ENCODE measurements around the gene MME. TPM values are rescaled to one million over a fixed set of nuclear protein-coding genes. Genes with fewer than 3 reads are reported as not detected.
A peak's percentile ranks its signal among the peaks of the same experiment; 100 is the strongest.

Gene MME
- total RNA-seq, 1 experiment from 2014 or later, result 23.9 TPM

GRCh38 chr3:155079746-155080487 lies at the start of gene MME (continued):
- TF ChIP-seq STAT6 (CRISPR knock-in tag; conservative IDR thresholded peaks at IDR 0.05; ENCODE audit: low read depth), result no peak
- no peak for TF ChIP-seq CDX4 (CRISPR knock-in tag; IDR thresholded peaks at IDR 0.05; ENCODE audit: borderline replicate concordance)
- no peak for TF ChIP-seq JAZF1 (CRISPR knock-in tag; IDR thresholded peaks at IDR 0.05)
- 0 out of 2 replicates have a peak, but pooled peaks have one; percentile 73 for TF ChIP-seq ZNF232 (CRISPR knock-in tag; IDR thresholded peaks at IDR 0.05)
- TF ChIP-seq CREB1 (CRISPR knock-in tag; IDR thresholded peaks at IDR 0.05), result 0 out of 2 replicates have a peak, but pooled peaks have one; percentile 18
- TF ChIP-seq TCF7 (CRISPR knock-in tag; IDR thresholded peaks at IDR 0.05; ENCODE audit: low read depth), result no peak
- TF ChIP-seq TEAD1 (CRISPR knock-in tag; IDR thresholded peaks at IDR 0.05), result no peak
- TF ChIP-seq, protein P1, sequence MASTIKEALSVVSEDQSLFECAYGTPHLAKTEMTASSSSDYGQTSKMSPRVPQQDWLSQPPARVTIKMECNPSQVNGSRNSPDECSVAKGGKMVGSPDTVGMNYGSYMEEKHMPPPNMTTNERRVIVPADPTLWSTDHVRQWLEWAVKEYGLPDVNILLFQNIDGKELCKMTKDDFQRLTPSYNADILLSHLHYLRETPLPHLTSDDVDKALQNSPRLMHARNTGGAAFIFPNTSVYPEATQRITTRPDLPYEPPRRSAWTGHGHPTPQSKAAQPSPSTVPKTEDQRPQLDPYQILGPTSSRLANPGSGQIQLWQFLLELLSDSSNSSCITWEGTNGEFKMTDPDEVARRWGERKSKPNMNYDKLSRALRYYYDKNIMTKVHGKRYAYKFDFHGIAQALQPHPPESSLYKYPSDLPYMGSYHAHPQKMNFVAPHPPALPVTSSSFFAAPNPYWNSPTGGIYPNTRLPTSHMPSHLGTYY (CRISPR knock-in tag; IDR thresholded peaks at IDR 0.05), result no peak
- TF ChIP-seq NR1H2 (CRISPR knock-in tag; IDR thresholded peaks at IDR 0.05), result no peak
- no peak for TF ChIP-seq GTF2I (CRISPR knock-in tag; conservative IDR thresholded peaks at IDR 0.05)
- no peak for TF ChIP-seq ZNF396 (CRISPR knock-in tag; IDR thresholded peaks at IDR 0.05; ENCODE audit: borderline replicate concordance)
- TF ChIP-seq, protein P2, sequence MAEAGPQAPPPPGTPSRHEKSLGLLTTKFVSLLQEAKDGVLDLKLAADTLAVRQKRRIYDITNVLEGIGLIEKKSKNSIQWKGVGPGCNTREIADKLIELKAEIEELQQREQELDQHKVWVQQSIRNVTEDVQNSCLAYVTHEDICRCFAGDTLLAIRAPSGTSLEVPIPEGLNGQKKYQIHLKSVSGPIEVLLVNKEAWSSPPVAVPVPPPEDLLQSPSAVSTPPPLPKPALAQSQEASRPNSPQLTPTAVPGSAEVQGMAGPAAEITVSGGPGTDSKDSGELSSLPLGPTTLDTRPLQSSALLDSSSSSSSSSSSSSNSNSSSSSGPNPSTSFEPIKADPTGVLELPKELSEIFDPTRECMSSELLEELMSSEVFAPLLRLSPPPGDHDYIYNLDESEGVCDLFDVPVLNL (CRISPR knock-in tag; IDR thresholded peaks at IDR 0.05; ENCODE audit: borderline replicate concordance, low read depth), result no peak

DNA sequence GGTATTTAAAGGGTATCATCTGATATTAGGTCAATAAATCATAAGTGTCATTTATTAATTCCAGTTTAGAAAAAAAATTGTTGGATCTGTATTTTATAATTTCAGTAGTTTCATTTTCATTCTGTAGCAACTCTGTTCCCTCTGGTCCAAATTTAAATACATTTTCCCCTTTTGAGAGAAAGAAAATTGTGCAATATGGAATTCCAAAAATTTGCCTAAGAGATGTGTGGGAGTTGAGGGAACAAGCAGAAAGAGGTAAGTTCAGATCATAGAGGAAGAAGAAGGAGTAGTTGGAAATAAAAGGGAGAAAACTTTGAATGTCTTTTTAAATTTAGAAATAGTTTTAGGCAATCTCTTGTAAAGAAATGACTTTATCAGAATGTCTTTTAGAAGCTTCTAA lies 48.9 kb upstream of the MME start:
- CTCF ChIA-PET, result no interaction called here
- no peak for TF ChIP-seq TCF7 (CRISPR knock-in tag; IDR thresholded peaks at IDR 0.05; ENCODE audit: low read depth)
- no peak for TF ChIP-seq NFYB (CRISPR knock-in tag; conservative IDR thresholded peaks at IDR 0.05; ENCODE audit: low read depth)
- no peak for TF ChIP-seq ESRRA (CRISPR knock-in tag; IDR thresholded peaks at IDR 0.05; ENCODE audit: borderline replicate concordance)
- no peak for TF ChIP-seq ATF3 (CRISPR knock-in tag; conservative IDR thresholded peaks at IDR 0.05)
- TF ChIP-seq NR3C1 (CRISPR knock-in tag; conservative IDR thresholded peaks at IDR 0.05; ENCODE audit: low read depth), result no peak
- no peak for TF ChIP-seq GRHL2 (CRISPR knock-in tag; IDR thresholded peaks at IDR 0.05; ENCODE audit: insufficient replicate concordance, severe bottlenecking)
- no peak for TF ChIP-seq NR2C2 (CRISPR knock-in tag; IDR thresholded peaks at IDR 0.05)
- no peak for TF ChIP-seq ZBTB21 (CRISPR knock-in tag; IDR thresholded peaks at IDR 0.05; ENCODE audit: borderline replicate concordance)
- TF ChIP-seq USF2 (CRISPR knock-in tag; IDR thresholded peaks at IDR 0.05), result no peak
- no peak for TF ChIP-seq FOXP1 (CRISPR knock-in tag; IDR thresholded peaks at IDR 0.05; ENCODE audit: borderline replicate concordance)
- TF ChIP-seq AFF4 (CRISPR knock-in tag; IDR thresholded peaks at IDR 0.05; ENCODE audit: borderline replicate concordance), result no peak

More for the DNA sequence above, 48.9 kb upstream of the MME start:
- no peaks in the 10 kb centered on the region for H3K27me3 Mint-ChIP-seq (ENCODE audit: low read depth)
- ATAC-seq, result no peak
- H3K4me3 Mint-ChIP-seq, result no peak overlapping the region
- no peak for DNase-seq (ENCODE audit: low spot score)
- POLR2A ChIA-PET, result no interaction called here
- H3K9me3 Mint-ChIP-seq, result peaks cover 19% of the 10 kb centered on the region
- H3K4me1 Mint-ChIP-seq, result peaks cover 37% of the 10 kb centered on the region
- H3K27ac Mint-ChIP-seq, result no peak overlapping the region
- H3K36me3 Mint-ChIP-seq, result peaks cover 19% of the 10 kb centered on the region

All from WTC11 (cell line).